ENCODE data around the gene GAS7. TPM values are rescaled to one million over a fixed set of nuclear protein-coding genes. Genes with fewer than 3 reads are reported as not detected.

The GAS7 gene
- total and polyA plus RNA-seq, 2 donors (not counting 1 experiment from before 2014, with no cell fraction given), result 3.4 to 13.6 TPM

GRCh38 chr17:9916108-9916507 is 282.3 kb downstream of the GAS7 start:
- no peak overlapping the region for H3K4me3 ChIP-seq (ENCODE audit: control extremely low read depth in 1 of 5, extremely low read depth in 1 of 5, insufficient read depth in 1 of 5, low read depth in 2 of 5, low read length in 4 of 5)
- no peaks in the 10 kb centered on the region for H3K79me2 ChIP-seq (ENCODE audit: control insufficient read depth, insufficient read depth, low read length)
- Mint-ChIP-seq H3K27me3 (no peaks in the 10 kb centered on the region), H3K4me1 (no peaks in the 10 kb centered on the region), H3K27ac (no peak overlapping the region), H3K9me3 (ENCODE audit: insufficient read depth) (no peaks in the 10 kb centered on the region), H3K4me3 (no peak overlapping the region)
- H3K4me1 ChIP-seq (ENCODE audit: control insufficient read depth in 2 of 2, insufficient read depth in 2 of 2, low read length in 2 of 2), result no peaks in the 10 kb centered on the region
- WGBS (ENCODE audit: insufficient coverage), result 97% methylated on average over 7 of the region's 8 CpGs
- H3K36me3 ChIP-seq (replicated peaks in 1 of 2; ENCODE audit: control extremely low read depth in 1 of 2, control insufficient read depth in 1 of 2, extremely low read depth in 1 of 2, insufficient read depth in 2 of 2, low read length in 1 of 2), result peaks cover 0 to 2% of the 10 kb centered on the region in 2 experiments
- POLR2A ChIA-PET, result no interaction called here
- no peak overlapping the region for H2AFZ ChIP-seq (ENCODE audit: insufficient read depth, low read depth, low read length, poor library complexity, severe bottlenecking)
- intact Hi-C loops (cut with micrococcal nuclease), result no loop called here
- ATAC-seq (ENCODE audit: low read depth) (no peak), DNase-seq (no peak)
- no peaks in the 10 kb centered on the region for H3K27me3 ChIP-seq (replicated peaks in 1 of 4; ENCODE audit: control extremely low read depth in 1 of 4, control insufficient read depth in 3 of 4, insufficient read depth in 4 of 4, low read length in 3 of 4)
- H3K9me3 ChIP-seq (ENCODE audit: control extremely low read depth in 1 of 3, control insufficient read depth in 2 of 3, insufficient read depth in 1 of 3, low read length in 2 of 3), result no peaks in the 10 kb centered on the region
- CTCF ChIA-PET, result interaction anchor here (1.3 kb wide), 1 partner anchor 11 kb away, joined by 3 read pairs; no protein-coding TSS in a partner anchor
- no peak overlapping the region for H3K27ac ChIP-seq (ENCODE audit: low read length in 2 of 2)
- no peak overlapping the region for H3K9ac ChIP-seq (ENCODE audit: low read length)
- no peaks in the 10 kb centered on the region for H4K20me1 ChIP-seq (ENCODE audit: control insufficient read depth, insufficient read depth, low read length, poor library complexity, severe bottlenecking)
- H3K4me2 ChIP-seq (replicated peaks; ENCODE audit: low read depth, low read length, poor library complexity, severe bottlenecking), result no peak overlapping the region
- TF ChIP-seq, protein P1, sequence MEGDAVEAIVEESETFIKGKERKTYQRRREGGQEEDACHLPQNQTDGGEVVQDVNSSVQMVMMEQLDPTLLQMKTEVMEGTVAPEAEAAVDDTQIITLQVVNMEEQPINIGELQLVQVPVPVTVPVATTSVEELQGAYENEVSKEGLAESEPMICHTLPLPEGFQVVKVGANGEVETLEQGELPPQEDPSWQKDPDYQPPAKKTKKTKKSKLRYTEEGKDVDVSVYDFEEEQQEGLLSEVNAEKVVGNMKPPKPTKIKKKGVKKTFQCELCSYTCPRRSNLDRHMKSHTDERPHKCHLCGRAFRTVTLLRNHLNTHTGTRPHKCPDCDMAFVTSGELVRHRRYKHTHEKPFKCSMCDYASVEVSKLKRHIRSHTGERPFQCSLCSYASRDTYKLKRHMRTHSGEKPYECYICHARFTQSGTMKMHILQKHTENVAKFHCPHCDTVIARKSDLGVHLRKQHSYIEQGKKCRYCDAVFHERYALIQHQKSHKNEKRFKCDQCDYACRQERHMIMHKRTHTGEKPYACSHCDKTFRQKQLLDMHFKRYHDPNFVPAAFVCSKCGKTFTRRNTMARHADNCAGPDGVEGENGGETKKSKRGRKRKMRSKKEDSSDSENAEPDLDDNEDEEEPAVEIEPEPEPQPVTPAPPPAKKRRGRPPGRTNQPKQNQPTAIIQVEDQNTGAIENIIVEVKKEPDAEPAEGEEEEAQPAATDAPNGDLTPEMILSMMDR (IDR thresholded peaks at IDR 0.05), result no peak
- no peak for TF ChIP-seq EZH2 (IDR thresholded peaks at IDR 0.05; ENCODE audit: borderline replicate concordance, insufficient read depth, low read depth, low read length, poor library complexity, severe bottlenecking)

DNA sequence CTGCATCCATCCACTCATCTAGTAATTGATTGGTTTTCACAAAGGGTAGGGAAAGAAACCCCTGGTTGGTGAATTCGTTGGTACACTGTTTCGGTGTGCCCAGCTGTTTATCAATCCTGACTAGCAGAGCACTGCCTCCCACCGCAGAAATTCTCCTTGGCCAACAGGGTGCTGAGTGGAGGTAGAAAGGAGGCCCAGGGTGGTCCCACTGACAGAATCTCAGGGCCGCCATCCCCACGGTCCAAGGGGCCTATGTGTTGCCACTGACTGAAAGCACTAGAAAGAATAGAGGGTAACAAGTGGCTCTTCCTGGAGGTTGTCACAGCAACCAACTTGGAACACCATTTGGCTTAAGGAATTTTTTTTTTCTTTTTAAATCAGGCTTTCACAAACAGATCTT is 284.9 kb downstream of the GAS7 start:
- intact Hi-C loops (cut with micrococcal nuclease), result no loop called here
- H3K9ac ChIP-seq (ENCODE audit: low read length), result no peak overlapping the region
- H3K4me2 ChIP-seq (replicated peaks; ENCODE audit: low read depth, low read length, poor library complexity, severe bottlenecking), result no peak overlapping the region
- no peak overlapping the region for H3K27ac Mint-ChIP-seq
- no peaks in the 10 kb centered on the region for H3K79me2 ChIP-seq (ENCODE audit: control insufficient read depth, insufficient read depth, low read length)
- no peak overlapping the region for H3K27ac ChIP-seq (ENCODE audit: low read length in 2 of 2)
- H3K4me3 Mint-ChIP-seq, result no peak overlapping the region
- WGBS (ENCODE audit: insufficient coverage), result 100% methylated on average over 3 of the region's 5 CpGs
- no peak overlapping the region for H2AFZ ChIP-seq (ENCODE audit: insufficient read depth, low read depth, low read length, poor library complexity, severe bottlenecking)
- H3K4me1 ChIP-seq (ENCODE audit: control insufficient read depth in 2 of 2, insufficient read depth in 2 of 2, low read length in 2 of 2), result no peaks in the 10 kb centered on the region
- no peaks in the 10 kb centered on the region for H3K36me3 ChIP-seq (replicated peaks in 1 of 2; ENCODE audit: control extremely low read depth in 1 of 2, control insufficient read depth in 1 of 2, extremely low read depth in 1 of 2, insufficient read depth in 2 of 2, low read length in 1 of 2)
- CTCF ChIA-PET, result no interaction called here
- DNase-seq (no peak), ATAC-seq (ENCODE audit: low read depth) (no peak)
- H4K20me1 ChIP-seq (ENCODE audit: control insufficient read depth, insufficient read depth, low read length, poor library complexity, severe bottlenecking), result no peaks in the 10 kb centered on the region
- TF ChIP-seq EZH2 (IDR thresholded peaks at IDR 0.05; ENCODE audit: borderline replicate concordance, insufficient read depth, low read depth, low read length, poor library complexity, severe bottlenecking), result no peak
- TF ChIP-seq, protein P1 (IDR thresholded peaks at IDR 0.05), result no peak
- no peaks in the 10 kb centered on the region for H3K4me1 Mint-ChIP-seq
- no peak overlapping the region for H3K4me3 ChIP-seq (ENCODE audit: control extremely low read depth in 1 of 5, extremely low read depth in 1 of 5, insufficient read depth in 1 of 5, low read depth in 2 of 5, low read length in 4 of 5)
- H3K9me3 Mint-ChIP-seq (ENCODE audit: insufficient read depth), result no peaks in the 10 kb centered on the region
- no peaks in the 10 kb centered on the region for H3K9me3 ChIP-seq (ENCODE audit: control extremely low read depth in 1 of 3, control insufficient read depth in 2 of 3, insufficient read depth in 1 of 3, low read length in 2 of 3)
- POLR2A ChIA-PET, result no interaction called here
- H3K27me3 ChIP-seq (replicated peaks in 1 of 4; ENCODE audit: control extremely low read depth in 1 of 4, control insufficient read depth in 3 of 4, insufficient read depth in 4 of 4, low read length in 3 of 4), result no peaks in the 10 kb centered on the region
- peaks cover 2% of the 10 kb centered on the region for H3K27me3 Mint-ChIP-seq

Measured in B cell (primary cell).